Stimulated activated naive CD8-positive, alpha-beta T cell treated with anti-CD3 and anti-CD28 coated beads, Interleukin-15, Interleukin-2, amounts not matched to agents 100 ng/mL and 50 ng/mL, for 24 hours (primary cell): Measurements from ENCODE around the gene OMG.
"Not testable (repeated sequence)": the region's sequence is repeated elsewhere in the genome, so short reads cannot be mapped to it uniquely, and the experiment has no call there.

Experiments
- H3K27ac Mint-ChIP-seq: one replicate; pipeline ENCODE4 v1.8.0; 2021; ENCODE audit warnings: mild to moderate bottlenecking, mixed read lengths
- H3K27me3 Mint-ChIP-seq: one replicate; pipeline ENCODE4 v1.8.0; 2021; ENCODE audit warnings: mixed read lengths
- H3K36me3 Mint-ChIP-seq: one replicate; pipeline ENCODE4 v1.8.0; 2021; ENCODE audit warnings: low read depth, mixed read lengths
- H3K4me1 Mint-ChIP-seq: one replicate; pipeline ENCODE4 v1.8.0; 2021; ENCODE audit warnings: low read depth, mixed read lengths
- H3K4me3 Mint-ChIP-seq: one replicate; pipeline ENCODE4 v1.8.0; 2021; ENCODE audit warnings: mild to moderate bottlenecking, mixed read lengths
- H3K9me3 Mint-ChIP-seq: one replicate; pipeline ENCODE4 v1.8.0; 2021; ENCODE audit warnings: mixed read lengths

Gene OMG, protein sequence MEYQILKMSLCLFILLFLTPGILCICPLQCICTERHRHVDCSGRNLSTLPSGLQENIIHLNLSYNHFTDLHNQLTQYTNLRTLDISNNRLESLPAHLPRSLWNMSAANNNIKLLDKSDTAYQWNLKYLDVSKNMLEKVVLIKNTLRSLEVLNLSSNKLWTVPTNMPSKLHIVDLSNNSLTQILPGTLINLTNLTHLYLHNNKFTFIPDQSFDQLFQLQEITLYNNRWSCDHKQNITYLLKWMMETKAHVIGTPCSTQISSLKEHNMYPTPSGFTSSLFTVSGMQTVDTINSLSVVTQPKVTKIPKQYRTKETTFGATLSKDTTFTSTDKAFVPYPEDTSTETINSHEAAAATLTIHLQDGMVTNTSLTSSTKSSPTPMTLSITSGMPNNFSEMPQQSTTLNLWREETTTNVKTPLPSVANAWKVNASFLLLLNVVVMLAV

DNA sequence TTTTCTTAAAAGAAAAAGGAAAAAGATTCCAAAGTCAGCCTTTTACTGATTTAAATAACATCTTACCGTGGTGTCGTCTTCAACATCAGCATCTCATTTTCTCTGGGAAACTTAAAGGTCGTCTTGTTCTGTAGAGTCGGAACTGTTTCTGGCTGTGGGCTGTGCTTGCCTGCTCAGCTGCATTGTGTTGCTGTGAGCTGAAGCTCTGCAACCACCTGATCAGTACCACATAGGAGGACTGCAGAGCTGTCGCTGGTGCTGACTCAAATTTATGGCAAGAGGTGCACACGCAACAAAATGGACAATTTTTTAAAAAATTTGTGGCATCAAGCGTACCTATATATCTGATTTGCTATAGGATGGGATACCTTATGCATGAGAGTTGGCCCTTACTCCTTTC, at the start of gene OMG:
Gene OMG, minus strand, starts transcription at position 150 of the 400 bp plus-strand sequence. CDS start 908 bp downstream, outside the sequence.
- H3K4me3 Mint-ChIP-seq: no peak within 1 kb of the TSS
- H3K27me3 Mint-ChIP-seq: no peaks in the 10 kb centered on the region
- peaks cover 20% of the 10 kb centered on the region for H3K4me1 Mint-ChIP-seq
- no peak within 1 kb of the TSS for H3K27ac Mint-ChIP-seq
- no peaks in the 10 kb centered on the region for H3K9me3 Mint-ChIP-seq
- H3K36me3 Mint-ChIP-seq: peaks cover 6% of the 10 kb centered on the region

DNA sequence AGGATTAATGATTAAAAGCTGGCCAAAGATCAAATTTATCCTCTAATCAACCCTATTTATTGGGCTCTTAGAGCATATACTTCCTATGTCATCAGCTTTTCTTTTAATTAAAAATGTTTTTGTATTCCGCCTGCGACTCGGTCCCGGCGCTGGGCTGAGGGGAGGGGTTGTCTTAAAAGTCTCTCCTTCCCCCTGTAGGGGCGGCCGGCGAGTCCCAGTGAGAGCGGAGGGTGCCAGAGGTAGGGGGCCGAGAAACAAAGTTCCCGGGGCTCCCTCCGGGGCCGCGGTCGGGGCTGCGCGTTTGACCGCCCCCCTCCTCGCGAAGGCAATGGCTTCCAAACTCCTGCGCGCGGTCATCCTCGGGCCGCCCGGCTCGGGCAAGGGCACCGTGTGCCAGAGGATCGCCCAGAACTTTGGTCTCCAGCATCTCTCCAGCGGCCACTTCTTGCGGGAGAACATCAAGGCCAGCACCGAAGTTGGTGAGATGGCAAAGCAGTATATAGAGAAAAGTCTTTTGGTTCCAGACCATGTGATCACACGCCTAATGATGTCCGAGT, 48.2 kb upstream of the OMG start:
- not testable (repeated sequence) for H3K9me3 Mint-ChIP-seq, H3K27me3 Mint-ChIP-seq, H3K4me1 Mint-ChIP-seq, H3K27ac Mint-ChIP-seq, H3K4me3 Mint-ChIP-seq
- peaks cover 19% of the 10 kb centered on the region for H3K36me3 Mint-ChIP-seq

DNA sequence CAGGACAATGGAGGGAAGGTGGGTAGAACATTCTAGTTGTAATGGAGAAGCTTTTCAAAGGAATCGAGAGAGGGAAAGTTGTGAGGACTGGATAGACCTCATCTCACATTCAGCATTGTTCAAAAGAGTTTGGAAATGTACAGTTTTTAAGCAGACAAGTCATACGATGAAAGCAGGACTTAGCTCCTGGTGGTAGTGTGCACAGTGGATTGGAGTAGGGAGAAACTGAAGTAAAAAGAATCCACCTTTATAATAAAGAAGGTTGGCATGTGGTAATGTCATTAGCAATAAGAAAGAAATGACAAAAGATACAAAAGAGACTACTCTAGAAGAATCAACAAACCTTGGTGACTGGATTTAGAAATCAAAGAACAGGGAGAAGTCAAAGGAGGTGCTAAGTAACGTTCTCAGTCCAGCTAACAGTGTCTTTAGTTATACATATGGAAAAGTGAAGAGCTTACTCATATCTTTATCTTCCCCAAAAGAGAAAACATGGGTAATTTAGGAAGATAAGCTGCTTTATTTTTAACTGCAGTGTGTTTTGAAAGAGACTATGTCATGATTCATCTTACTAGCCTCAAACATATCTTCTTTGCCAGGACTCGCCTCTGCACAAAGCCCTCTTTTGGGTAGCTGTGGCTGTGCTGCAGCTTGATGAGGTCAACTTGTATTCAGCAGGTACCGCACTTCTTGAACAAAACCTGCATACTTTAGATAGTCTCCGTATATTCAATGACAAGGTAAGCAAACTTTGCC, 43.0 kb upstream of the OMG start:
- Mint-ChIP-seq H3K27ac (no peak overlapping the region), H3K36me3 (peaks cover 22% of the 10 kb centered on the region), H3K9me3 (no peaks in the 10 kb centered on the region), H3K4me1 (no peaks in the 10 kb centered on the region), H3K27me3 (no peaks in the 10 kb centered on the region), H3K4me3 (no peak overlapping the region)

DNA sequence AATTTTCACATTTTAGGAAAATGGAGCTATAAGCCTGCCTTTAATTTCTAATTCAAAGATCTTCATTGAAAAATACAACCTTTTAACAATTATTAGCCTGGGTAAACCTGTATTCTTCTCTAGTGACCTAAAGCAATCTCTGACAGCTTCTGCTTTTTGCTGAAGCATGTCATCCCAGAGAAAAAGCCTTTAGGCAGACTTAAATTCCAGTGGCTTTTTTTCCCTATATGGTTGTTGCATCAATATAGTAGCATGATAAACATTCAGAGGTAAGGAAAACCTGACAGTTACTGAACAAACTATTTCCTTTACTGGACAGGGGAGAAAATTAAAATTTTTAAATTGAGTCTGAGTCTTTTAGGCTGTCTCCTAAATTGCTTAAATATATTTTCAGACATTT, 32.2 kb upstream of the OMG start:
- peaks cover 20% of the 10 kb centered on the region for H3K36me3 Mint-ChIP-seq
- H3K27ac Mint-ChIP-seq: peak overlapping the region; percentile 84
- H3K4me1 Mint-ChIP-seq: peaks cover 42% of the 10 kb centered on the region

DNA sequence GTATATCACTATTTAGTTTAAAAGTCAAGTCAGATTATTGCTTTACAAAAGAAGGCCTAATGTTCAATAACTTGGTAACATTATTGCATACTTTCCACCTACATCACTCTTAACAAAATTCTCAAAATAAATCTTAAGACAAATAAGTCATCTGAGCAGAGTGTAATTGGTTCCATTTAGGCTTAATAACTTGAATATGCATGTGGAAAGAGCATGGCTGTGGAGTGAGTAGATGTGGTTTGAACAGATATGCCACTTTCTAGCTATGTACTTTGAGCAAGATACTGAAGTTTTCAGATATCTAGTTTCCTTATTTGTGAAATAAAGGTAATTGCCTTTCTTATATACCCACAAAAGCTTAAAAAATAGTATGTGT, 31.1 kb upstream of the OMG start:
- Mint-ChIP-seq H3K27ac (peak overlapping the region; percentile 84), H3K4me3 (peak overlapping the region; percentile 33), H3K4me1 (peaks cover 49% of the 10 kb centered on the region), H3K9me3 (no peaks in the 10 kb centered on the region), H3K27me3 (no peaks in the 10 kb centered on the region), H3K36me3 (peaks cover 24% of the 10 kb centered on the region)

More for the DNA sequence above, 32.2 kb upstream of the OMG start:
- Mint-ChIP-seq H3K9me3 (no peaks in the 10 kb centered on the region), H3K27me3 (no peaks in the 10 kb centered on the region), H3K4me3 (peak overlapping the region; percentile 40)

DNA sequence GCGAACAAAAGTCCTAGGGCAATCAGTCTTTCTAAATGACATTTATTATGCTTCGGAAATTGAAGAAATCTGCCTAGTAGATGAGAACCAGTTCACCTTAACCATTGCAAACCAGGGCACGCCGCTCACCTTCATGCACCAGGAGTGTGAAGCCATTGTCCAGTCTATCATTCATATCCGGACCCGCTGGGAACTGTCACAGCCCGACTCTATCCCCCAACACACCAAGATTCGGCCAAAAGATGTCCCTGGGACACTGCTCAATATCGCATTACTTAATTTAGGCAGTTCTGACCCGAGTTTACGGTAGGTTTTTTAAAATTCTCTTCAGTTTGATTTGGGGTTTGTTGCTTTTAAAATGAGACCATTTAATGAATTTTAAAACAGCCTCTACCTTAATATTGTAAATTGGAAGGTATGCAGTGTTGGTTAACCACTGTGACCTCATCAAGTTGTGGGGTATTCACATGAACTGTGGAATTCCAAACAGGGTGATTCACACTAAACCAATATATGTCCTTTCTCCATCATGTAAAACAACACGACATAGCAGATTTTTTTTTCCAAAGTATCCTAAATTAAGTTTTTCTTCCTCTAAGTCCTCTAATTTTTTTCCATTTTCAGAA, 30.6 kb upstream of the OMG start:
- peak overlapping the region; percentile 33 for H3K4me3 Mint-ChIP-seq
- peak overlapping the region; percentile 84 for H3K27ac Mint-ChIP-seq
- H3K27me3 Mint-ChIP-seq: no peaks in the 10 kb centered on the region
- no peaks in the 10 kb centered on the region for H3K9me3 Mint-ChIP-seq
- peaks cover 52% of the 10 kb centered on the region for H3K4me1 Mint-ChIP-seq
- peaks cover 24% of the 10 kb centered on the region for H3K36me3 Mint-ChIP-seq

DNA sequence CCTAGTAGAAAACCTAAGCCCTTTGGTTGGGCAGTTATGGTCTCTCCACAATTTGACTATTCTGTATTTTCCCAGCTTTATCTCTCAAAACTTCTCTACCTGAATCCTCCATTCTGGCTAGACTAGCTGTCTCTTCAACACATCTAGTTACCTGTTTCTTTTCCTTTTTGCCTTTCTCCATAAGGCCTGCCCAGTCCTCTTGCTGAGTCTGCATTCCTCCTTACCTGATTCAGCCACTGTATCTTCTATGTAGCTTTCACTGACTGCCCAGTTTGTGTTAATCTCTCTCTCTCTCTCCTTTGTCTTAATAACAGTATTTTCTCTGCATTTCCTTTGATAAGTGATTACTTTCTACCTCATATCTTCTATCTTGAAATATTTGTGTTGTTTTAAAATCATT, 26.5 kb upstream of the OMG start:
- Mint-ChIP-seq H3K36me3 (peaks cover 30% of the 10 kb centered on the region), H3K27ac (peak overlapping the region; percentile 81)

DNA sequence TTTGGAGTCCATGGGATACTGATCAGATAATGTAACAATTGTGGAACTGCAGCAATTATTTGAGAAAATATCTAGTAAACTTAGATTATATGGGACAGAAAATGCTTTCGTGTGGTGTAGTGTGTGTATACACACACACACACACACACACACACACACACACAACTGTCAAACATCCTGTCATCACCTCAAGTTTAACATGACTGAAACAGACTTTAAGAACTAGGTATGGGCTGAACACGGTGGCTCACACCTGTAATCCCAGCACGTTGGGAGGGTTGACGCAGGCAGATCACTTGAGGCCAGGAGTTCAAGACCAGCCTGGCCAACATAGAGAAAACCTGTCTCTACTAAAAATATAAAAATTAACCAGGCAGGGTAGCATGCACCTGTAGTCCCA, 24.9 kb upstream of the OMG start:
- Mint-ChIP-seq H3K36me3 (peaks cover 33% of the 10 kb centered on the region), H3K27me3 (no peaks in the 10 kb centered on the region), H3K4me3 (peak overlapping the region; percentile 82), H3K27ac (peak overlapping the region; percentile 96), H3K4me1 (peaks cover 39% of the 10 kb centered on the region), H3K9me3 (no peaks in the 10 kb centered on the region)

More for the DNA sequence above, 26.5 kb upstream of the OMG start:
- Mint-ChIP-seq H3K4me1 (peaks cover 41% of the 10 kb centered on the region), H3K27me3 (no peaks in the 10 kb centered on the region), H3K4me3 (no peak overlapping the region), H3K9me3 (no peaks in the 10 kb centered on the region)

DNA sequence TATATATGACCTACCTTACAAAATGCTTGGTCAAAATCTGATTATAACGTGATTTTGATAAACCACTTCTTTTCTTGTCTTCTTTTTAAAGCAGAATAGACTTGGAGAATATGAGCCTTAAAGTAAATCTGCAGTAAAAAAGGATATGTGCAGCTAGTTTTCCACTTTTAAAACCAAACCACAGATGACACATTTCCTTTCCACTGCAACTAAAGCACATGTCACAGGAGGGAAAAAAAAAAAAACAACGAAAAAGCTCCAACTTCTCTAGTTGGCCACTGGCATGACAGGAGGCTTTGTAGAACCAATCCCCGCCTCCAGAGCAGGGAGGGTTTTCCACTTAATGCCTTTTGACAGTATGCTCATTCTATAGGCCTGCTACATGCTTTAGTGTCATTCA, 24.4 kb upstream of the OMG start, which contains the start of gene EVI2A:
Gene EVI2A, minus strand, starts transcription at position 142 of the 400 bp plus-strand sequence. CDS start 2,609 bp downstream, outside the sequence.
- H3K36me3 Mint-ChIP-seq: peaks cover 33% of the 10 kb centered on the region
- H3K27me3 Mint-ChIP-seq: no peaks in the 10 kb centered on the region
- peak within 1 kb of the TSS; percentile 96 for H3K27ac Mint-ChIP-seq
- peak within 1 kb of the TSS; percentile 82 for H3K4me3 Mint-ChIP-seq
- H3K4me1 Mint-ChIP-seq: peaks cover 41% of the 10 kb centered on the region
- H3K9me3 Mint-ChIP-seq: no peaks in the 10 kb centered on the region

DNA sequence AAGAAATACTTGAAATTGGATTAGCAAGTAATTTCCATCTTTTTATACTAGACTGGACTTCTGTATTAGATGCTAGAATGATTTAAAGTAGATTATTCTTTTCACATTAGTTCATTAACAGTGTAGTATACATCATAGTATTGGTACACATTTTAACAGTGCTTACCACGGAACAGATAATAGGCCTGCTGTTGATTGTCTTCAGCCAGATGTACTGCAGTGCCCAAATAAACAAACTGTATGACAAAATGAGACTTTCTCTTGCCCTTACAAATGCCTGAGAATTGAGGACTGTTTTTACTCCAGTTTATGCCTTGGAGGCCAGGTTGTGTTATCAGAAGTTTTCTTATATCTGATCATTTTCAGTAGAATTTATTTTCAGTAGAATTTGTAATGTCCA, 23.8 kb upstream of the OMG start:
- Mint-ChIP-seq H3K9me3 (no peaks in the 10 kb centered on the region), H3K27me3 (no peaks in the 10 kb centered on the region), H3K4me1 (peaks cover 46% of the 10 kb centered on the region), H3K36me3 (peaks cover 26% of the 10 kb centered on the region), H3K4me3 (peak overlapping the region; percentile 82), H3K27ac (peak overlapping the region; percentile 96)

DNA sequence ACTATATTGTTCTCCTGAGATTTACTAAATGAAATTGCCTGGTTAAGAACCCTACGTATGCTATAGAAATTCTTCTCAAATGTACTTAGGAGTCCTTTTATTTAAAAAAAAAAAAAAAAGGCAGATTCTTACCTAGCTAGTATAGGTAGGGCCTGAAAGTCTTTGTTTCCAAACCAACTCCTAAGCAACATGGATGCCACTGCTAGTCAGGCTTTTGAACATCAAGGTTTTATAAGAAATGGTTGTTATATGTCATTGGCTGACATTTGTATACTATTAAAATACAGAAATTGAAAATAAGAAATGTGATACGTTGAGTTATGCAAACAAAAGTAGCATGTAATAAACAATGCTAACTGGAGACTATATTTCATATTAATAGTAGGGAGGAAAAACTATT, 23.2 kb upstream of the OMG start:
- H3K9me3 Mint-ChIP-seq: no peaks in the 10 kb centered on the region
- H3K27me3 Mint-ChIP-seq: no peaks in the 10 kb centered on the region
- H3K4me3 Mint-ChIP-seq: peak overlapping the region; percentile 82
- H3K36me3 Mint-ChIP-seq: peaks cover 26% of the 10 kb centered on the region
- H3K4me1 Mint-ChIP-seq: peaks cover 51% of the 10 kb centered on the region
- H3K27ac Mint-ChIP-seq: peak overlapping the region; percentile 96

DNA sequence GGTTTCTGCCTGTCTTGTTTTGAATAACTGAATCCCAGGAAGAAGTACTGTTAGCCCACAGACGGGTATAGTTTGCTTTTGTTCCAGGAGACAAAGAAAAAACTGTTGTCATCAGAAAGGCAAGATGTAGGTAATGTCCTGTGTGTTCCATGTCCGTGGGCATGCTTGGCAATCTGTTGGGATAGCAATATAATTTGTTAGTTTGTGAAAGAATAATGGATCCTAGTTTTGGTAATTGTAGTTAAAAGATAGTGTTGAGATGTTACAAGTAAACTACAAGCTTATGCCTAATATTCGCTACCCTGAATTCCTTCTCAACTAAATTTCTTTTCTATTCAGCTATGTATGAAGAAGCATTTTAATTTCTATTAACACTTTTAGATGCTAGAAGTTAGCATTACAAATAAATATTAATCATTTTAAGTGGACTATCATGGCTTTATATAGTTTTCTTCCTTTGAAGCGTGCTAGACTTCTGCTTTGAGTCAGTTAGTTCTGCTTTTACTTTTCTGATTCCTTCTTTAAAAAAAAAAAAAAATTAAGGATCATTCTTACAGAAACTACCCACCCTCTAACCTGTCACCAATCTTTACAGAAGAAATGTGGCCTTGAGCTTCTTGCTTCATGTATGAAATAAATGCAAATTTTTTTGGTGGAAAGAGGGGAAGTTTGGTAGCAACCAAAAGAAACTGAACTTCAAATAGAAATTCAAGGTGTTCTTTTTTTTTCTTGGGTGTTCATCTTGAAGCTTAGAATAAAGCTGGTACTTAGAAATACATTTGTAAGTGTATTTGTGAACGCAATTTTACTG, 22.0 kb upstream of the OMG start:
- H3K9me3 Mint-ChIP-seq: peaks cover 3% of the 10 kb centered on the region
- H3K27ac Mint-ChIP-seq: peak overlapping the region; percentile 93
- H3K4me3 Mint-ChIP-seq: peak overlapping the region; percentile 82
- H3K36me3 Mint-ChIP-seq: peaks cover 31% of the 10 kb centered on the region
- no peaks in the 10 kb centered on the region for H3K27me3 Mint-ChIP-seq
- peaks cover 61% of the 10 kb centered on the region for H3K4me1 Mint-ChIP-seq

DNA sequence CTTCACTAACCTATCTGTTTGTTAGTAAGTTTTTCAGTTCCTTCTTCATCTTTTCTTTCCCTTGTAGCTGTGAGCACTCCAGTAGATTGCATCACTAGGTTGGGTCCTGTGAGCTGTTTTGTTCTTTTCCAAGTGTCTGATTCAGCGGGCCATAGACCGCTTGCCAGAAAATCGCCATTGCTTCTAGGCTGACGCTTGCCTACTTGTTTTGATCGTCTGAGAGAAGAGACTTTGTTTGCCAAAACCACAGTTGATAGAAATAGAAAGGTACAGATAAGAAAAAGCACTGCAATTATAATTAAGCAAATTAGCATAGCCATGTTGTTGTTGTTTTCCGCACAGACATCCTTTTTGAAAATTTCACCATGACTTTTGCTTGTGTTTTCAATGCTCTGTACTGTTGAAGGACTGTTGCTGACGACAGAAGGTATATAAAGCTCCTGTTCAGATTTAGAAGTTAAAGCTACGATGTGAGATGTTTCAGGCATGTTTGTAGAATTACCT, 21.3 kb upstream of the OMG start:
- peaks cover 3% of the 10 kb centered on the region for H3K9me3 Mint-ChIP-seq
- peaks cover 56% of the 10 kb centered on the region for H3K4me1 Mint-ChIP-seq
- peaks cover 27% of the 10 kb centered on the region for H3K36me3 Mint-ChIP-seq
- peak overlapping the region; percentile 82 for H3K4me3 Mint-ChIP-seq
- H3K27ac Mint-ChIP-seq: peak overlapping the region; percentile 93
- no peaks in the 10 kb centered on the region for H3K27me3 Mint-ChIP-seq

DNA sequence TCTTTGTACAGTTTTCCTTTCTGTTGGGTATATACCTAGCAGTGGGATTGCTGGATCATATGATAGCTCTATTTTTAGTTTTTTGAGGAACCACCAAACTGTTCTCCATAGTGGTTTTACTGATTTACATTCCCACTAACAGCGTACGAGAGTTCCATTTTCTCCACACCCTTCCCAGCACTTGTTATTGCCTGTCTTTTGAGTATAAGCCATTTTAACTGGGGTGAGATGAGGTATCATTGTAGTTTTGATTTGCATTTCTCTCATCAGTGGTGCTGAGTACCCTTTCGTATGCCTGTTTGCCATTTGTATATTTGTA, 17.7 kb upstream of the OMG start:
- H3K4me3 Mint-ChIP-seq: peak overlapping the region; percentile 80

More for the DNA sequence above, 17.7 kb upstream of the OMG start:
- Mint-ChIP-seq H3K27ac (peak overlapping the region; percentile 97), H3K9me3 (peaks cover 3% of the 10 kb centered on the region), H3K4me1 (peaks cover 62% of the 10 kb centered on the region), H3K27me3 (no peaks in the 10 kb centered on the region), H3K36me3 (peaks cover 32% of the 10 kb centered on the region)
